ENCODE results near the gene DNAH10.

The DNAH10 gene, protein sequence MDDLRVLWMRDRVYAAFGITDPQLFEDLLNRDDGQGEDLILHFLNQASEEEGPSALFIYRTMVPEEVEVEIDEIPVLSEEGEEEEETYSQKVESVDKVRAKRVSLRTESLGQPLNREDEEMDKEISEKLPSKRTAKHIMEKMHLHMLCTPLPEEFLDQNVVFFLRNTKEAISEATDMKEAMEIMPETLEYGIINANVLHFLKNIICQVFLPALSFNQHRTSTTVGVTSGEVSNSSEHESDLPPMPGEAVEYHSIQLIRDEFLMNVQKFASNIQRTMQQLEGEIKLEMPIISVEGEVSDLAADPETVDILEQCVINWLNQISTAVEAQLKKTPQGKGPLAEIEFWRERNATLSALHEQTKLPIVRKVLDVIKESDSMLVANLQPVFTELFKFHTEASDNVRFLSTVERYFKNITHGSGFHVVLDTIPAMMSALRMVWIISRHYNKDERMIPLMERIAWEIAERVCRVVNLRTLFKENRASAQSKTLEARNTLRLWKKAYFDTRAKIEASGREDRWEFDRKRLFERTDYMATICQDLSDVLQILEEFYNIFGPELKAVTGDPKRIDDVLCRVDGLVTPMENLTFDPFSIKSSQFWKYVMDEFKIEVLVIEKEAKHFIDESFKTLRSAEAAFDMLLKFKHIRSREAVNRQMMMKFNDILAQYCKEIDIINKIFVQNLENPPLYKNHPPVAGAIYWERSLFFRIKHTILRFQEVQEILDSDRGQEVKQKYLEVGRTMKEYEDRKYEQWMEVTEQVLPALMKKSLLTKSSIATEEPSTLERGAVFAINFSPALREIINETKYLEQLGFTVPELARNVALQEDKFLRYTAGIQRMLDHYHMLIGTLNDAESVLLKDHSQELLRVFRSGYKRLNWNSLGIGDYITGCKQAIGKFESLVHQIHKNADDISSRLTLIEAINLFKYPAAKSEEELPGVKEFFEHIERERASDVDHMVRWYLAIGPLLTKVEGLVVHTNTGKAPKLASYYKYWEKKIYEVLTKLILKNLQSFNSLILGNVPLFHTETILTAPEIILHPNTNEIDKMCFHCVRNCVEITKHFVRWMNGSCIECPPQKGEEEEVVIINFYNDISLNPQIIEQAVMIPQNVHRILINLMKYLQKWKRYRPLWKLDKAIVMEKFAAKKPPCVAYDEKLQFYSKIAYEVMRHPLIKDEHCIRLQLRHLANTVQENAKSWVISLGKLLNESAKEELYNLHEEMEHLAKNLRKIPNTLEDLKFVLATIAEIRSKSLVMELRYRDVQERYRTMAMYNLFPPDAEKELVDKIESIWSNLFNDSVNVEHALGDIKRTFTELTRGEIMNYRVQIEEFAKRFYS (N-terminal part only)

DNA sequence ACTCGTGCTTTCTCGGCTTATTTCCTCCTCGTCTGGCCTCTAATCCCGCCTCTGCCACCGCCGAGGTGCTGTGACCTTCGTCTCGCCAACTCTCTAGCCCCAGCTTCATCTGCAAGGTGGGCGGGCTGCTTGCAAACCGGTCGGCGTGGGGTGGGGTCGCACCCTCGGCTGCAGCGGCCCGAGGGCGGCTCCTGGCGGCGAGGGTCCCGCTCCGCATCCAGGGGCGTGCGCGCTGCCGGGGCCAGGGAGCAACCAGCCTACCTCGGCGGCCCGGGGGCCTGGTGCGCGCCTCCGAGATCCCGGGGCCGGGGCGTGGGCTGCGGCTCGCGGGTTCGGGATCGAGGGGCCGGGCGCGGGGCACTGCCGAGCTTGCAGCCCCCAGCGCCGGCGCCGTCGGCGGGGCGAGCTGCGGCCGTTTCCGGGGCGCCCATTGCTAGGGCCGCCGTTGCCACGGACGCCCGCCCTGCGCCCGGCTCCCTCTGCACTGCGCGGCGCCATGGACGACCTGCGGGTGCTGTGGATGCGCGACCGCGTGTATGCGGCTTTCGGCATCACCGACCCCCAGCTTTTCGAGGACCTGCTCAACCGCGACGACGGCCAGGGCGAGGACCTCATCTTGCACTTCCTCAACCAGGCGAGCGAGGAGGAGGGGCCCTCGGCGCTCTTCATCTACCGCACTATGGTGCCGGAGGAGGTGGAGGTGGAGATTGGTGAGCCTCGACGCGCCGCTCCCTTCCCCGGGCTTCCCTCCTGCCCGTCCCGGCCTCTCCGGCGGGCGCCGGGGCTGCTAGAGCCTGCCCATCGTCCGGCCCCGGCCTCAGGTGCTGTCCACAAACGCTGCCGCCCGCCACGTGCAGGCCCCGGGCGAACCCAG lies at the start of gene DNAH10:
Gene DNAH10, plus strand, starts transcription at position 461 of the 874 bp plus-strand sequence. Its CDS starts 36 bp downstream, at position 497.
- peak within 1 kb of the TSS; percentile 52 to 73 (median 57) for H3K4me3 ChIP-seq (ENCODE audit: low read depth in 1 of 5, low read length in 5 of 5)
- H3K4me1 ChIP-seq (ENCODE audit: control insufficient read depth in 5 of 5, insufficient read depth in 5 of 5, low read length in 5 of 5) = peaks cover 0 to 16% (median 15%) of the 10 kb centered on the region in 5 donors
- no peak within 1 kb of the TSS for H3K27ac ChIP-seq (ENCODE audit: low read depth, low read length)
- H3K9me3 ChIP-seq (ENCODE audit: control insufficient read depth in 5 of 5, low read length in 5 of 5) = no peaks in the 10 kb centered on the region
- peaks cover 3 to 17% (median 7%) of the 10 kb centered on the region in 5 donors for H3K27me3 ChIP-seq (ENCODE audit: control insufficient read depth in 5 of 5, insufficient read depth in 4 of 5, low read length in 5 of 5)
- H3K36me3 ChIP-seq (ENCODE audit: control insufficient read depth in 5 of 5, insufficient read depth in 5 of 5, low read length in 5 of 5) = peaks cover 0 to 5% (median 2%) of the 10 kb centered on the region in 5 donors
- H3K9ac ChIP-seq (ENCODE audit: low read length in 5 of 5) = no peak within 1 kb of the TSS

DNA sequence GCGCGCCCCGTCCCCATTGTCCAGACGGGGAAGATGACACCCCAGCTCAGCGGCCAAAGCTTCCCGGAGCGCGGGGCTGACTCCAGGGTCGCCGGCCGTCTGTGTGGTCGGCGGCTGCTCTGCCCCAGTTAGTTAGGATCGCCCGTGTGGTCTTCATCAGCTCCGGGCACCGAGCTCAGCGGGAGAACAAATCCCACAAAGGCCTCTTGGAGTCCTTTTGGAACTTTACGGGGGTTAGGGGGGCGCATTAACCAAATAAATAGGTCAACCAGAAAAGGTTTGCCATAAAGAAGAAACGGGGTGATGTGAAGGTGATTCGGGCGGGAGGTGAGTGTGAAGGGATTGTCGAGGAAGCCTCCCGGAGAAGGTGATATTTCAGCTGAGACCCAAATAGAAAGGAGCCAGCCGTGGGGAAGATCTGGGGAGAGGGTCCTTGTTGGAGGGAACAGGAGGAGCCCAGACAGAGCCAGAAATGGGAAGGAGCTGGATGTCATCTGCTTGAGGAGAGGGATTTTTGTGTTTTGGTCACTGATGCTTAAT lies 49.3 kb upstream of the DNAH10 start:
- no peaks in the 10 kb centered on the region for H3K9me3 ChIP-seq (ENCODE audit: control insufficient read depth in 5 of 5, low read length in 5 of 5)
- peak overlapping the region; percentile 6 to 98 (median 92) for H3K9ac ChIP-seq (ENCODE audit: low read length in 5 of 5)
- H3K36me3 ChIP-seq (ENCODE audit: control insufficient read depth in 5 of 5, insufficient read depth in 5 of 5, low read length in 5 of 5) = peaks cover 0 to 1% (median 0%) of the 10 kb centered on the region in 5 donors
- H3K27me3 ChIP-seq (ENCODE audit: control insufficient read depth in 5 of 5, insufficient read depth in 4 of 5, low read length in 5 of 5) = no peaks in the 10 kb centered on the region
- H3K4me3 ChIP-seq (ENCODE audit: low read depth in 1 of 5, low read length in 5 of 5) = peak overlapping the region; percentile 84 to 99 (median 90)
- peaks cover 7 to 27% (median 22%) of the 10 kb centered on the region in 5 donors for H3K4me1 ChIP-seq (ENCODE audit: control insufficient read depth in 5 of 5, insufficient read depth in 5 of 5, low read length in 5 of 5)
- no peak overlapping the region for H3K27ac ChIP-seq (ENCODE audit: low read depth, low read length)

DNA sequence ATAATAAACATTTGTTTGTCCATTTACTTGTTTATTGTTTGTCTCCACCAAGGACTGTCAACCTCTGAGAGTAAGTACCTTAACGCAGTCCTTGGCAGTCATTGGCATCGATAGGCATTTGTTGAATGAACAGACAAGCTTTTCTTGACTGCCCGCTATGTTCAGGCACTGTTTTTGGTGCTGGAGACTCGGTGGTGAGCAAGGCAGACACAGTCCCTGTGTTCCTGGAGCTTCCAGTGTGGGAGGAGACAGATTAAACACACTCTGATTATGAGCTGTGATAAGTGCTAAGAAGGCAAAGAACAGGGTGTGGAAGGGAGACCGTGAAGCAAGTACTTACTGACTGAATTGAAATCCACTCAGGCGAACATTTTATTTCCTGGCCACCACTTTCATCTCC lies 48.7 kb upstream of the DNAH10 start:
- no peaks in the 10 kb centered on the region for H3K27me3 ChIP-seq (ENCODE audit: control insufficient read depth in 5 of 5, insufficient read depth in 4 of 5, low read length in 5 of 5)
- peaks cover 7 to 27% (median 22%) of the 10 kb centered on the region in 5 donors for H3K4me1 ChIP-seq (ENCODE audit: control insufficient read depth in 5 of 5, insufficient read depth in 5 of 5, low read length in 5 of 5)
- H3K9ac ChIP-seq (ENCODE audit: low read length in 5 of 5) = peak overlapping the region; percentile 6 to 98 (median 92)
- no peak overlapping the region for H3K27ac ChIP-seq (ENCODE audit: low read depth, low read length)
- H3K9me3 ChIP-seq (ENCODE audit: control insufficient read depth in 5 of 5, low read length in 5 of 5) = no peaks in the 10 kb centered on the region
- H3K4me3 ChIP-seq (ENCODE audit: low read depth in 1 of 5, low read length in 5 of 5) = peak overlapping the region; percentile 84 to 99 (median 90)
- H3K36me3 ChIP-seq (ENCODE audit: control insufficient read depth in 5 of 5, insufficient read depth in 5 of 5, low read length in 5 of 5) = peaks cover 0 to 2% (median 0%) of the 10 kb centered on the region in 5 donors

DNA sequence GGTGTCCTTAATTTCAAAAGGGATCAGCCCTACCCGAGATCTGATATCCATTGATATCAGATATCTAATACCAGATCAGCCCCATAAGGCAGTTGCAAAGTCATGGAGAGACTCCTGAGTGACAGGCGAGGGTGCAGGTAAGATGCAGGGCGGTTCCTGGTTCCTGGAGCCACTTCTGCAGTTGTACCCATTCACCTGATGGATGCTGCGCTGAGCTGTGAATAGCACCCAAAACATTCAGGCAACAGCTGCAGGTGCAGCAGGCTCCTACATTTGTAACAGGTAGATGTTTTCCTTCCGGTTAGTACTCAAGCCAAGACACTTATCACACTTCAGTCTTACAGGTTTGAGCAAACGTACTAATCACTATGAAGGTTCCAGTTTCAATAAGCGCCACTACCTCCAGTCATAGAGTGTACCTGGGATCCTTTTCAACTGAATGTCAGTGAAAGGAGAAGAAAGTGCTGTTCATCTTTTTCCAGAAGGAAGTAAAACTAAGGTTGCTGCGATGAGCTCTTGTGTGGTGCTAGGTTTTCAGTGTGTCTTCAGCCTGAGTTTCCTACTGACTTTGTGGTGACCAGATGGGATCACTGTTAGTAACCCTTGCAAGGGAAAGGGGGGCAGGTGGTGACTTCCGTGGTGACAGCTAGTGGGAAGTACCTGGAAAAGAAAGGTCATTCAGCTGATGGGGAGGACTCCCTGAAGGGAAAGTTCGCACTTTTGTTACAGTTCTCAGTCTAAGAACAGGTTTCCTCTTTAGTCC lies 48.1 kb upstream of the DNAH10 start:
- Histone ChIP-seq H3K27me3 (ENCODE audit: control insufficient read depth in 5 of 5, insufficient read depth in 4 of 5, low read length in 5 of 5) (no peaks in the 10 kb centered on the region), H3K9me3 (ENCODE audit: control insufficient read depth in 5 of 5, low read length in 5 of 5) (no peaks in the 10 kb centered on the region), H3K36me3 (ENCODE audit: control insufficient read depth in 5 of 5, insufficient read depth in 5 of 5, low read length in 5 of 5) (peaks cover 0 to 2% (median 0%) of the 10 kb centered on the region in 5 donors), H3K4me3 (ENCODE audit: low read depth in 1 of 5, low read length in 5 of 5) (peak overlapping the region in 2 of 5 donors; percentile 8 to 90), H3K9ac (ENCODE audit: low read length in 5 of 5) (peak overlapping the region in 3 of 5 donors; percentile 49 to 93 (median 90)), H3K4me1 (ENCODE audit: control insufficient read depth in 5 of 5, insufficient read depth in 5 of 5, low read length in 5 of 5) (peaks cover 7 to 27% (median 22%) of the 10 kb centered on the region in 5 donors), H3K27ac (ENCODE audit: low read depth, low read length) (no peak overlapping the region)

DNA sequence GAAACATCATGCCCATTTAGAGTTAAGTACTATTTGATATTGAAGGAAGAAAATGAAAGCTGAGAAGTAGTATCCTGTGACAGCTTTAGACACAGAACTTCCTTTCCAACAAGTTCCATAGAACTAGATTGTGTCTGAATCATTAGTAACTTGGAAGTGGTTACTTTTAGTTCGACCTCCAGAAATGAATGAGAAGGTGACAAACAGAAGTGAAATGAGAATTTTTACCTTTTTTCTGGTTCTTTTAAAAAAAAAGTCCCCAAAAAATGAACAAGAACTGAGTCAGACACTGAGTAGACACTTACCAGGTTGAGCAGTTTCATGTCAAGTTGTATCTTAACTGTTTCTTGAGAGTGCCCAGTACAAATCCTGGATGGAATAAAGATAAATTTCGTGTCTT lies 46.9 kb upstream of the DNAH10 start:
- peaks cover 0 to 7% (median 5%) of the 10 kb centered on the region in 5 donors for H3K36me3 ChIP-seq (ENCODE audit: control insufficient read depth in 5 of 5, insufficient read depth in 5 of 5, low read length in 5 of 5)
- no peak overlapping the region for H3K4me3 ChIP-seq (ENCODE audit: low read depth in 1 of 5, low read length in 5 of 5)
- H3K4me1 ChIP-seq (ENCODE audit: control insufficient read depth in 5 of 5, insufficient read depth in 5 of 5, low read length in 5 of 5) = peaks cover 7 to 27% (median 22%) of the 10 kb centered on the region in 5 donors
- no peaks in the 10 kb centered on the region for H3K27me3 ChIP-seq (ENCODE audit: control insufficient read depth in 5 of 5, insufficient read depth in 4 of 5, low read length in 5 of 5)
- H3K9me3 ChIP-seq (ENCODE audit: control insufficient read depth in 5 of 5, low read length in 5 of 5) = no peaks in the 10 kb centered on the region
- no peak overlapping the region for H3K27ac ChIP-seq (ENCODE audit: low read depth, low read length)
- no peak overlapping the region for H3K9ac ChIP-seq (ENCODE audit: low read length in 5 of 5)

DNA sequence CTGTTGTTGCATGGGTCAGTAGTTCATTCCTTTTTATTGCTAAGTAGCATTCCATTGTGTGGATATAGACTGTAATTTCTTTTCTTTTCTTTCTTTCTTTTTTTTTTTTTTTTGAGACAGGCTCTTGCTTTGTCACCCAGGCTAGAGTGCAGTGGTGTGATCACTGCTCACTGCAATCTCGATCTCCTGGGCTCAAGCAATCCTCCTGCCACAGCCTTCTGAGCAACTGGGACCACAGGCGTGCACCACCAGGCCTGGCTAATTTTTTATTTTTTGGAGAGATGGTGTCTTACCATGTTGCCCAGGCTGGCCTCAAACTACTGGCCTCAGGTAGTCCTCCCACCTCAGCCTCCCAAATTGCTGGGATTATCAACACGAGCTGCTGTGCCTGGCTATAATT lies 44.8 kb upstream of the DNAH10 start:
- no peaks in the 10 kb centered on the region for H3K27me3 ChIP-seq (ENCODE audit: control insufficient read depth in 5 of 5, insufficient read depth in 4 of 5, low read length in 5 of 5)
- H3K9me3 ChIP-seq (ENCODE audit: control insufficient read depth in 5 of 5, low read length in 5 of 5) = no peaks in the 10 kb centered on the region

DNA sequence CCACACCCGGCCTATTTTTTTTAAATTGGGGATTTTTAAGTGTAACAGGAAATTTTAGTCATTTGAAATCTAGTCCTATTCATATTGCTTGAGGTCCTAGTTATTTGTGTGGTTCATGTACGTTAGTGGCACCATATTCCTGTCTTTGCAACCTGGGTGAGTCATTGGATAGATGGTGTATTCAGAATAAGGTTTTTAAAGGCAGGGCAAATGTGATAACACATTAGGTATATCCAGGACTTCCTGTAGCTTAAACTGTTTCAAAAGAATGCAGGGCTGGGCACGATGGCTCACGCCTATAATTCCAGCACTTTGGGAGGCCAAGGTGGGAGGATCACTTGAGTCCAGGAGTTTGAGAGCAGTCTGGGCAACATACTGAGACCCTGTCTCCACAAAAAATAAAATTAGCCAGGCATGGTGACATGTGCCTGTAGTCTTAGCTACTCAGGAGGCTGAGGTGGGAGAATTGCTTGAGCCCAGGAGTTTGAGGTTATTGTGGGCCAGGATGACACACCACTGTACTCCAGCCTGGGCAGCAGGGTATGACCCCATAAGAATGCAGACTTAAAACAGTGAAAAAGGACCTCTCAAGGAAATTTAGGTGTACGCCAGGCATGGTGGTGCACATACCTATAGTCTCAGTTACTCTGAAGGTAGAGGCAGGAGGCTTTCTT lies 41.8 kb upstream of the DNAH10 start:
- Histone ChIP-seq H3K36me3 (ENCODE audit: control insufficient read depth in 5 of 5, insufficient read depth in 5 of 5, low read length in 5 of 5) (peaks cover 3 to 35% (median 20%) of the 10 kb centered on the region in 5 donors), H3K27ac (ENCODE audit: low read depth, low read length) (no peak overlapping the region)

More for the DNA sequence above, 44.8 kb upstream of the DNAH10 start:
- H3K36me3 ChIP-seq (ENCODE audit: control insufficient read depth in 5 of 5, insufficient read depth in 5 of 5, low read length in 5 of 5) = peaks cover 0 to 26% (median 12%) of the 10 kb centered on the region in 5 donors
- H3K27ac ChIP-seq (ENCODE audit: low read depth, low read length) = no peak overlapping the region
- H3K9ac ChIP-seq (ENCODE audit: low read length in 5 of 5) = no peak overlapping the region
- no peak overlapping the region for H3K4me3 ChIP-seq (ENCODE audit: low read depth in 1 of 5, low read length in 5 of 5)
- H3K4me1 ChIP-seq (ENCODE audit: control insufficient read depth in 5 of 5, insufficient read depth in 5 of 5, low read length in 5 of 5) = peaks cover 6 to 19% (median 19%) of the 10 kb centered on the region in 5 donors

DNA sequence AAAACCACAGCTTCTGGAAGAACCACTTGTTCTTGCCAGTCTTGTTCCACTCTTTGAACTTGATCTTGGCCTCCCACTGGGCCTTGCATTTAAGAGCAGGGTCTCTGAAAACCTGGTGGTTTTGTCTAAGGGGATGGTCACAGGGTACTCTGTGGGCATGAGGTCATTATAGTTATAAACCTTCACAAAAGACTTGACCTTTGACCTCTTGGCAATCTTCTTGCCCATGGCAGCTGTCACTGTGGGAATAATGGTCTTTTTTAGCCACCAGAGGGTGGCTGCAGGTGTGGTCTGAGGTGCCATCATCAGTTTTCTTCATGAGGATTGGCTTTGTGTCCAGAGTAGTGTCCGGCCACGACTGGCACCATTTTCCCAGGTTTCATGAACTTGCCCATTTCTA lies 40.9 kb upstream of the DNAH10 start:
- Histone ChIP-seq H3K27ac (ENCODE audit: low read depth, low read length) (no peak overlapping the region), H3K4me1 (ENCODE audit: control insufficient read depth in 5 of 5, insufficient read depth in 5 of 5, low read length in 5 of 5) (no peaks in the 10 kb centered on the region), H3K36me3 (ENCODE audit: control insufficient read depth in 5 of 5, insufficient read depth in 5 of 5, low read length in 5 of 5) (peaks cover 9 to 45% (median 25%) of the 10 kb centered on the region in 5 donors), H3K9me3 (ENCODE audit: control insufficient read depth in 5 of 5, low read length in 5 of 5) (no peaks in the 10 kb centered on the region), H3K27me3 (ENCODE audit: control insufficient read depth in 5 of 5, insufficient read depth in 4 of 5, low read length in 5 of 5) (no peaks in the 10 kb centered on the region), H3K4me3 (ENCODE audit: low read depth in 1 of 5, low read length in 5 of 5) (no peak overlapping the region), H3K9ac (ENCODE audit: low read length in 5 of 5) (no peak overlapping the region)

More for the DNA sequence above, 41.8 kb upstream of the DNAH10 start:
- Histone ChIP-seq H3K9me3 (ENCODE audit: control insufficient read depth in 5 of 5, low read length in 5 of 5) (no peaks in the 10 kb centered on the region), H3K4me3 (ENCODE audit: low read depth in 1 of 5, low read length in 5 of 5) (no peak overlapping the region), H3K27me3 (ENCODE audit: control insufficient read depth in 5 of 5, insufficient read depth in 4 of 5, low read length in 5 of 5) (no peaks in the 10 kb centered on the region), H3K4me1 (ENCODE audit: control insufficient read depth in 5 of 5, insufficient read depth in 5 of 5, low read length in 5 of 5) (no peaks in the 10 kb centered on the region), H3K9ac (ENCODE audit: low read length in 5 of 5) (no peak overlapping the region)

Measured in subcutaneous abdominal adipose tissue (tissue), 5 donors.